GM11168 (cell line): ENCODE measurements around the gene ESD.

Experiments used
- in situ Hi-C: fragments of 300-500 bp; cut with MboI; formaldehyde crosslinking; loops from one replicate; pipeline ENCODE4 v1.12.0; 2022; ENCODE audit warnings: low sequenced_read_pairs; ENCODE audit not compliant: unreplicated experiment

ESD gene

GRCh38 chr13:46751811-46752635 lies 44.9 kb downstream of the ESD start:
- in situ Hi-C loops: no loop called here

GRCh38 chr13:46749951-46750350 lies 47.0 kb downstream of the ESD start:
- in situ Hi-C loops: no loop called here

GRCh38 chr13:46748300-46748699 lies 48.7 kb downstream of the ESD start:
- in situ Hi-C loops: no loop called here

GRCh38 chr13:46747031-46747820 lies 49.7 kb downstream of the ESD start:
- in situ Hi-C loops: no loop called here

- in situ Hi-C loops: no loop called here
Measured at GRCh38 chr13:46745706-46746105, 51.3 kb downstream of the ESD start.

- in situ Hi-C loops: no loop called here
Measured at GRCh38 chr13:46745062-46745461, 51.9 kb downstream of the ESD start.

- in situ Hi-C loops: no loop called here
Measured at GRCh38 chr13:46743191-46743590, 53.8 kb downstream of the ESD start.

- in situ Hi-C loops: no loop called here
Measured at GRCh38 chr13:46739447-46740098, 57.4 kb downstream of the ESD start.

- in situ Hi-C loops: no loop called here
Measured at GRCh38 chr13:46738766-46739165, 58.2 kb downstream of the ESD start.

GRCh38 chr13:46738055-46738454 lies 58.9 kb downstream of the ESD start:
- in situ Hi-C loops: no loop called here

- in situ Hi-C loops: no loop called here
Measured at GRCh38 chr13:46736541-46737310, 60.2 kb downstream of the ESD start.

- in situ Hi-C loops: no loop called here
Measured at GRCh38 chr13:46735425-46735824, 61.5 kb downstream of the ESD start.

GRCh38 chr13:46731535-46731934 lies 65.4 kb downstream of the ESD start:
- in situ Hi-C loops: no loop called here

GRCh38 chr13:46728777-46729176 lies 68.2 kb downstream of the ESD start:
- in situ Hi-C loops: no loop called here

- in situ Hi-C loops: no loop called here
Measured at GRCh38 chr13:46726347-46726746, 70.6 kb downstream of the ESD start.
